PC-3 (cell line): ENCODE results near the gene RASGRP1.

ENCODE experiments used
- CTCF ChIP-seq: fragments of 300-600 bp; sonication (generic); conservative IDR thresholded peaks from 2 replicates; pipeline ENCODE4 v1.5.1; 2017; ENCODE audit warnings: antibody characterized with exemption, low read depth, mild to moderate bottlenecking, low read length
- EZH2phosphoT487 ChIP-seq: fragments of 300-600 bp; sonication (generic); IDR thresholded peaks from 2 replicates; pipeline ENCODE4 v1.6.1; 2018; ENCODE audit warnings: mild to moderate bottlenecking, antibody characterized with exemption, low read length, borderline replicate concordance

GRCh38 chr15:38536201-38536676, 28.4 kb downstream of the RASGRP1 start:
- TF ChIP-seq CTCF (no peak), EZH2phosphoT487 (no peak)
